ENCODE measurements around the gene BNIP5.

Gene BNIP5, protein sequence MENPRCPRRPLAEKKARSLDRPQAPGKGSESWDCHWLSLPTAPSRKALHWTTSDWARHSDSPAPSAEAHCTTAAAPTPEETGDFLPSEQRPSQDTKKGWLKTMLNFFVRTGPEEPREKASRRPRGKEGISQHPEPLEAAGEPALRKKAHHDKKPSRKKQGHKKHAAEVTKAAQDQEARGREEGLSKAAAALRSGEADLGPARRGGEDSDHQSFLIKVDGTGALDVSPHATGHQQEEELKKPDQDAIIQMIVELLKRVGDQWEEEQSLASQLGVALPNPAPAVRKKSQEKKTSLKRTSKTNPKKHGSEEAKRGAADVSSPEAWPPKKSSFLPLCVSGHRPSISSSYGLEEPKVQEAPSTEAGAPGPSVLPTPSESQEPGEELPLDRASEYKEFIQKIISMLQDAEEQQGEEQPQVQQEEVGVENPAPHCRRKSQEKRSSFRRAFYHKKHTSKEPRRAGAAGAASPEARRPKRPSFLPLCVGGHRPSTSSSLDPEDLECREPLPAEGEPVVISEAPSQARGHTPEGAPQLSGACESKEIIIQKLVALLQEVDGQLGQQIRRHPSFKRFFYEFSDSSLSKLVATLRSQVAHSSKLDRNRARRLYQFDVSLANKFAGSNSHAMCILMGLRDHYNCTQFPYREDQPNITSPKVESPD

GRCh38 chr6:36336779-36337241 lies at the start of gene BNIP5:
Gene BNIP5 (minus strand): TSS chr6:36336888. CDS start chr6:36330690, 6,198 bp downstream.
- DNase-seq: peak; percentile 24

- no peak for DNase-seq
Observed at GRCh38 chr6:36384095-36384494, 47.4 kb upstream of the BNIP5 start.

GRCh38 chr6:36383606-36384005 lies 46.9 kb upstream of the BNIP5 start:
- DNase-seq: peak; percentile 47

DNA sequence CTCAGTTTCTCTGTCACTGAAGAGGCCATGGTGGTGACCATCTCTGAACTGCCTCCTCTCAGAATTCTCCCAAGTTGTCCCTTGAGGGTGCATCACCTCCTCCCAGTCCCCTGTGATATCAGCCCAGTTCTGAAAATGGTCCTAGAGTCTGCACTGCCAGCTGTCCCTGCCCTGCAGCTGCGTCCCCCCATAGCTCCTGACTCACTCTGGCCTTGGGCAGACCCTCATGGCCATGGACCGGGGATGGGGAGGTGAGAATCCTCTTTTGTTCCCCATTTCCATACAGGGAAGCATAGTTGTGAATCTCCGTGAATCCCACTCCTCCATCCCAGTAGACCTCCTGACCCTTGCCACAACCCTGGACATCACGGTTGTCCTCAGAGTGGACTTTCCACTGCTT lies 46.3 kb upstream of the BNIP5 start:
- DNase-seq: no peak

GRCh38 chr6:36381502-36382389 lies 45.1 kb upstream of the BNIP5 start:
- no peak for DNase-seq

GRCh38 chr6:36380166-36380565 lies 43.5 kb upstream of the BNIP5 start:
- DNase-seq: no peak

DNA sequence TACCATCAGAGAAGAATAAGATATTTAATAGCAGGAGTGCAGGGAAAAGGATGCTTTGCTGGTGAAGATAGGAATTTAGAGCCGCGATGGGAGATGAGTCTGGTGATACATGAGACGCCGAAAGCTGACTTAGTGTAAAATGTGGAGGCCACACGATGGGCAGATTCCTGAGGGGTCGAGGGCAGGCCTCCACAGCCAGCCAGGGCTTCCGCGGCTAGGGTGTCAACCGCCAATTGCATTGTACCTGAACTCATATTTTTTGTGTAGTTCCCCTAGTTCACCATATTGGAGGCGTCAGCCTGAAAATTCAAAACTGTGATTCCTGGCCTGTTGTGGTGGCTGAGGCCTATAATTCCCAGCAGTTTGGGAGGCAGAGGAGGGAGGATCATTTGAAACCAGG lies 42.2 kb upstream of the BNIP5 start:
- no peak for DNase-seq

DNA sequence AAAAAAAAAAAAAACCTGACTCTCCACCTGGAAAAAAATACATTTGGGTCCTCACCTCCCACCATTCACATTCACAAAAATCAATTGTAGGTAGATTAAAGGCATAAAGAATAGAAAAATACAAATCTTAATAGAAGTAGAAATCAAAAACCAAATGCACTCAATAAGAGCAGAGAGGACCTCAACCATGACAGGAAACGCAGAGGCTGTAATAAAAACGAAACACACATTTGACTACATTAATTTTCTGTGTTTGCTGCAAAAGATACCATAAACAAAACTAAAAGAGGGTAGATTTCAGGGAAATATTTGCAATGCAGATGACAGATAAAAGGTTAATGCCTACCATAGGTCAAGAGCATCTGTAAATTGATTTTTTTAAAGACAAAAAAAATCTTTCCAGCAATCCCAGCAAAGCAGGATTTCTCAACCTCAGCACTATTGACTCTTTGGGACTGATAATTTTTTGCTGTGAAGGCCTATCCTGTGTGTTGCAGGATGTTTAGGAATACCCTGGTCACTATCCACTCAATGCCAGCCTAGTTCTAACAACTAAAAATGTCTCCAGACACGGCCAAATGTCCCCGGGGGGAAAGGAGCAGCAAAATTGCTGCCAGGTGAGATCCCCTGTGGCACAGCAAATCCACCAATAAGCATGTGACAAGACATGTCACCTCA lies 41.7 kb upstream of the BNIP5 start:
- DNase-seq: no peak

DNA sequence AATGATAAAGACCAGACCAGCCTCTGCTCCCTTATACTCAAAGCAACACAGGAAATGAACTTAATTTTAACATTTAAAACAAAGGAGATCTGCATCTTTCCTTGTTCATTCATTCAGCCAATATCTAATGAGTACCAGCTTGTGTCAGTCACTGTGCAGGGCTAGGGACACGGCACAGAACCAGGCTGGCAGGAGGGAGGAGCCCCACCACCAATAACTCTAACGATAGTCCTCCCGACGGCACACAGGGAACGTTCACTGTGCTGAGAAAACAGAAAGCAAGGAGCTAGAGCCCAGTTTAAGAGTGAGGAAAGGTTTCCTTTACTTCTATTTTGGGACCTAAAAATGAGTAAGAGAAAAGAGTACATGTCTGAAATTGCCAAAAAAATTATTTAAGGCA lies 40.9 kb upstream of the BNIP5 start:
- DNase-seq: no peak

GRCh38 chr6:36376742-36377141 lies 40.1 kb upstream of the BNIP5 start:
- no peak for DNase-seq

GRCh38 chr6:36376183-36376582 lies 39.5 kb upstream of the BNIP5 start:
- no peak for DNase-seq

DNA sequence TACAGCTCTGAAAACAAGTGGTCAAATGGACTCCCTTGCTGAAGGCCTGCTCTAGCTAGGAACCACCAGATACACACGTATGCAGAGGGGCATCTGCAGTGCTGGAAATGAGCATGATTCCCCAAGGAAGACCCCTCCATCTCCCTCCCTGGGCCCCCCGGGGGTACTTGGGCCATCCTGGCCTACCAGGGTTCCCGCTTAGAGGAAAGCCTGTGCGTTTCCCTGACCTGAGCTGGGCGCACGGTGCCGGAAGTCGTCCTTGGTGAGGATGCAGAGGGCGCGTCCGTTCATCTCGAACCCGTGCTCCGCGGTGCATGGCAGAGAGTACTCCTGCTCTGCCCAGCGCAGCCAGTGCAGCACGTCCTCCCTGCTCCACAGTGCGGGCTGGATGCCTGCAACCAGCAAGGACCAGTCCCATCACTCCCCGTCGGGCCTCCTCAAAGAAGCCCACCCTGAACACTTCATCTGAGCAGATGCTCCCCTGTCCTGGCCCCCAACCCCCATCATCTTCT lies 39.0 kb upstream of the BNIP5 start:
- no peak for DNase-seq

DNA sequence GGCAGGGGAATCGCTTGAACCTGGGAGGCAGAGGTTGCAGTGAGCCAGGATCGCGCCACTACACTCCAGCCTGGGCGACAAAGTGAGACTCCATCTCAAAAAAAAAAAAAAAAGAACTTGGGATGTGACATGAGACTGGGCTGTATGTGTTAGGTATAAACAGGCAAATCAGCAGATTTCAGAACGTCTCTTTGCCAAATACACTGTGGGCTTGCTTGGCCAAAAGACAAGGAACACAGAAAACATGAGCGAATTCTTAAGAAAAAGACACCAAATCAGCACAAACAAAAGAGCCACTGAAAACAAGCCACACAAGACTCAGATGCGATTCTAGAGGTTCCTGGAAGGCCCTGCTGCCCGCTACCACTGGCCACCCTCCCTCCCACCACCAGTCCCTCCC lies 38.3 kb upstream of the BNIP5 start:
- no peak for DNase-seq

DNA sequence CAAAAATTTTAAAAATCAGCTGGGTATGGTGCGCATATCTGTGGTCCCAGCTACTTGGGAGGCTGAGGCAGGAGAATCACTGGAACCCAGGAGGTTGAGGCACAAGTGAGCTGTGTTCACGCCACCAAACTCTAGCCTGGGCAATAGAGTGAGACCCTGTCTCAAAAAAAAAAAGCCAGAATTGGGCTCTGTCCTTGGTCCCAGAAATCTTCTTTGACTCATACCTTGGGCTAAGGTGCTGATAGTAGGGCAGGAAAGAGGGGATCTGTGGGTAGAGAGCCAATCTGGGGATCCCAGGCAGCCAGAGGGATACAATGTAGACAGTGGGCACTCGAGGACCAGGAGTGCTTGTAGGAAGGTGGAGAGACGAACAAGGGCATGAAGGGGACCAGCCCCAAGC lies 37.5 kb upstream of the BNIP5 start:
- no peak for DNase-seq

GRCh38 chr6:36373368-36374019 lies 36.8 kb upstream of the BNIP5 start:
- no peak for DNase-seq

- no peak for DNase-seq
Observed at GRCh38 chr6:36372088-36372487, 35.4 kb upstream of the BNIP5 start.

DNA sequence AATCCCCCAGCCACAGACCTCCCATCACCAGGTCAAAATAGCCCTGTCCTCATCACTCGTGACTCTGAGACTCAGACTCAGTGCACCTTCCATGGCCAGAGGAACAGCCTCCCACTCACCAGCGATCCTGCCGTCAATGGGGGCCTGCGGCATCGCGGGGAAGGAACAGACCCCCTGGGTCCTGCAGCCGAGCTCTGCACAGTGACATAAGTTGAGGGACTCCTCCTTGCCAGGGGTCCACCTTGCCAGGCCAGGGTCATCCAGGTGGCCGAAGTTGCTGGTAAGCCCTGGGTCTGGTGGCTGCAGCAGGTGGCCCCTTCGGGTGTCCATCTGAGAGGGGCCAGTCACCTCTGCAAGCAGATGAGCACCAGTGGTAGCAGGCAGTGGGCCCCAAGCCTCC lies 34.5 kb upstream of the BNIP5 start:
- DNase-seq: no peak

DNA sequence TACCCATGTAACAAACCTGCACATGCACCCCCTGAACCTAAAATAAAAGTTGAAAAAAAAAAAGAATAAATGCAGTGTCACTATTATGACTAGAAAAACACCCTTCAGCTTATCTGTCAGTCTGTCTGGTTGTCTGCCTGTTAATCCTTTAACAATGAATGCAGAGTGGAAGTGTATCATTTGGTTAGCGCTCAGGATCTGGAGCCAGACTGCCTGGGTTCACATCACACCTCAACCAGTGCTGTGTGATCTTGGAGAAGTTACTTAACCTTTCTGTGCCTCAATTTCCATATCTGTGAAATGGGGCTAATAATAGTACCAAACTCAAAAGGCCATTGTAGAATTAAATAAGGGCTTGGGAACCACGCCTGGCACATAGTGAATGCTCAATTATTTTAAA lies 34.0 kb upstream of the BNIP5 start:
- DNase-seq: no peak

GRCh38 chr6:36368921-36369865 lies 32.5 kb upstream of the BNIP5 start:
- no peak for DNase-seq

- DNase-seq: no peak
Observed at GRCh38 chr6:36368421-36368820, 31.7 kb upstream of the BNIP5 start.

- DNase-seq: no peak
Observed at GRCh38 chr6:36367743-36368142, 31.1 kb upstream of the BNIP5 start.
